Activated CD8-positive, alpha-beta memory T cell treated with anti-CD3 and anti-CD28 coated beads, Interleukin-2, amount 50 U/mL, for 4 hours (primary cell): ENCODE data around the gene SAMD4B.
"Not testable (repeated sequence)": the region's sequence is repeated elsewhere in the genome, so short reads cannot be mapped to it uniquely, and the experiment has no call there.

Experiments used
- DNase-seq: peaks from one replicate; pipeline ENCODE4 v3.0.0-alpha.2; 2020

Gene SAMD4B

GRCh38 chr19:39341719-39342604 is at the start of gene SAMD4B:
TSS of gene SAMD4B (plus strand) at chr19:39342421. CDS start at chr19:39356894, 14,473 bp downstream.
- DNase-seq: peak; percentile 99

GRCh38 chr19:39293394-39293793 is 48.8 kb upstream of the SAMD4B start:
- DNase-seq: no peak

- no peak for DNase-seq
Measured at GRCh38 chr19:39296055-39296645, 46.1 kb upstream of the SAMD4B start, which contains the start of gene IFNL1. TSS of gene IFNL1 (plus strand) at chr19:39296407. CDS start at chr19:39296422, 15 bp downstream.

GRCh38 chr19:39296906-39297305 is 45.3 kb upstream of the SAMD4B start:
- DNase-seq: no peak

GRCh38 chr19:39297931-39298634 is 44.1 kb upstream of the SAMD4B start:
- peak; percentile 48 for DNase-seq

GRCh38 chr19:39299404-39299803 is 42.8 kb upstream of the SAMD4B start:
- DNase-seq: no peak

- no peak for DNase-seq
Measured at GRCh38 chr19:39299832-39300231, 42.4 kb upstream of the SAMD4B start.

GRCh38 chr19:39301021-39301420 is 41.2 kb upstream of the SAMD4B start:
- no peak for DNase-seq

- no peak for DNase-seq
Measured at GRCh38 chr19:39301562-39301961, 40.7 kb upstream of the SAMD4B start.

- DNase-seq: no peak
Measured at GRCh38 chr19:39303373-39304184, 38.6 kb upstream of the SAMD4B start.

- DNase-seq: no peak
Measured at GRCh38 chr19:39304185-39304513, 38.1 kb upstream of the SAMD4B start.

GRCh38 chr19:39304701-39305571 is 37.3 kb upstream of the SAMD4B start:
- no peak for DNase-seq

GRCh38 chr19:39306075-39306474 is 36.1 kb upstream of the SAMD4B start:
- DNase-seq: no peak

- no peak for DNase-seq
Measured at GRCh38 chr19:39307046-39307821, 35.0 kb upstream of the SAMD4B start.

GRCh38 chr19:39307822-39308530 is 34.2 kb upstream of the SAMD4B start:
- no peak for DNase-seq

- no peak for DNase-seq
Measured at GRCh38 chr19:39308531-39309304, 33.5 kb upstream of the SAMD4B start.

- not testable (repeated sequence) for DNase-seq
Measured at GRCh38 chr19:39309305-39309670, 32.9 kb upstream of the SAMD4B start.

GRCh38 chr19:39310558-39311311 is 31.5 kb upstream of the SAMD4B start:
- DNase-seq: no peak
